Gastroesophageal sphincter (tissue), 4 donors: ENCODE measurements around the gene TSPAN4. TPM values are rescaled to one million over a fixed set of nuclear protein-coding genes. Genes with fewer than 3 reads are reported as not detected.

ENCODE experiments used
- ATAC-seq: fragments of 150-250 bp; one replicate; pipeline ENCODE4 v1.9.1; 2016; ENCODE audit warnings: mild to moderate bottlenecking, moderate library complexity
- H3K27ac ChIP-seq, 4 donors: fragments of 200-600 bp; sonication (generic) in 3 of 4; 1 replicate in 3 of 4; 2 replicates in 1 of 4; pipeline ENCODE4 v1.5.1; 2016 to 2019
- H3K27me3 ChIP-seq: fragments of 200-600 bp; sonication (generic); one replicate; pipeline ENCODE4 v1.5.1; 2019
- H3K36me3 ChIP-seq, 2 donors: fragments of 200-600 bp; sonication (generic); one replicate each; pipeline ENCODE4 v1.5.1; 2019; ENCODE audit warnings: control low read depth in 1 of 2
- H3K4me1 ChIP-seq, 3 donors: fragments of 200-600 bp; sonication (generic); 1 replicate in 2 of 3; 2 replicates in 1 of 3; pipeline ENCODE4 v1.5.1; 2016 to 2019; ENCODE audit warnings: control low read depth in 2 of 3
- H3K4me3 ChIP-seq, 2 donors: fragments of 200-600 bp; sonication (generic); one replicate each; pipeline ENCODE4 v1.5.1; 2019; ENCODE audit warnings: mild to moderate bottlenecking in 1 of 2, moderate library complexity in 1 of 2
- H3K9me3 ChIP-seq, 3 donors: fragments of 200-600 bp; sonication (generic); one replicate each; pipeline ENCODE4 v1.5.1; 2017 to 2019; ENCODE audit warnings: control low read depth in 2 of 3
- CTCF ChIP-seq, 4 experiments: fragments of 200-600 bp in 2 of 4; fragments of 450-650 bp in 2 of 4; sonication (generic) in 1 of 4; IDR thresholded peaks; one replicate each; pipeline ENCODE4 v1.5.1; 2017 to 2019; ENCODE audit warnings: antibody characterized with exemption in 4 of 4, mild to moderate bottlenecking in 2 of 4, moderate library complexity in 2 of 4
- EP300 ChIP-seq: sonication (generic); formaldehyde crosslinking; IDR thresholded peaks from one replicate; pipeline ENCODE4 v1.6.1; 2017; ENCODE audit warnings: antibody characterized with exemption, mild to moderate bottlenecking
- POLR2A ChIP-seq, 2 donors: fragments of 450-650 bp; IDR thresholded peaks; one replicate each; pipeline ENCODE4 v1.6.1; 2017; ENCODE audit warnings: antibody characterized with exemption in 2 of 2, mild to moderate bottlenecking in 2 of 2, moderate library complexity in 1 of 2
- POLR2AphosphoS5 ChIP-seq: sonication (generic); formaldehyde crosslinking; IDR thresholded peaks from one replicate; pipeline ENCODE4 v1.6.1; 2017; ENCODE audit warnings: antibody characterized with exemption
- WGBS, 2 donors: methylation state at CpG; one replicate each; pipeline ENCODE4 v1.1.5; 2018; ENCODE audit warnings: low coverage in 1 of 2; 5-methylcytosine and 5-hydroxymethylcytosine counted together
- total RNA-seq, 4 donors: library from RNA; depleted of rRNA; stranded (reverse); fragments of >200 nt; gene quantifications; one replicate each; pipeline ENCODE4 v1.1.0, GENCODE V29; 2016

TSPAN4 gene
- total RNA-seq, 4 donors from 2014 or later = 66.5 to 115 (median 112) TPM

GRCh38 chr11:804599-804964 is 38.1 kb upstream of the TSPAN4 start:
- H3K4me1 ChIP-seq = peaks cover 0 to 54% (median 24%) of the 10 kb centered on the region in 3 donors
- no peak for ATAC-seq
- no peaks in the 10 kb centered on the region for H3K9me3 ChIP-seq
- peak overlapping the region in 3 of 4 donors; percentile 92 to 98 (median 93) for H3K27ac ChIP-seq
- no peaks in the 10 kb centered on the region for H3K27me3 ChIP-seq
- H3K36me3 ChIP-seq = peaks cover 0 to 42% of the 10 kb centered on the region in 2 donors
- WGBS, 2 donors = 0 to 12% methylated on average over 4 to 9 of the region's 18 CpGs
- peak overlapping the region; percentile 52 to 65 for H3K4me3 ChIP-seq
- TF ChIP-seq POLR2AphosphoS5 = no peak
- no peak for TF ChIP-seq CTCF (IDR thresholded peaks at IDR 0.05)
- no peak for TF ChIP-seq POLR2A (IDR thresholded peaks at IDR 0.05)
- TF ChIP-seq EP300 = no peak

GRCh38 chr11:808427-809286 is 34.0 kb upstream of the TSPAN4 start:
- Histone ChIP-seq H3K4me3 (peak overlapping the region; percentile 58 to 99), H3K27ac (peak overlapping the region; percentile 72 to 98 (median 96)), H3K4me1 (peaks cover 0 to 70% (median 38%) of the 10 kb centered on the region in 3 donors), H3K9me3 (no peaks in the 10 kb centered on the region), H3K36me3 (peaks cover 0 to 28% of the 10 kb centered on the region in 2 donors), H3K27me3 (no peaks in the 10 kb centered on the region)
- ATAC-seq = no peak
- 46 to 80% methylated on average over 1 to 17 of the region's 36 CpGs for WGBS, 2 donors
- TF ChIP-seq POLR2A (IDR thresholded peaks at IDR 0.05) = no peak
- no peak for TF ChIP-seq EP300
- no peak for TF ChIP-seq POLR2AphosphoS5
- no peak for TF ChIP-seq CTCF (IDR thresholded peaks at IDR 0.05)

- H3K27ac ChIP-seq = peak within 1 kb of the TSS; percentile 72 to 98 (median 96)
- H3K9me3 ChIP-seq = no peaks in the 10 kb centered on the region
- H3K4me1 ChIP-seq = peaks cover 0 to 62% (median 32%) of the 10 kb centered on the region in 3 donors
- no peaks in the 10 kb centered on the region for H3K27me3 ChIP-seq
- TF ChIP-seq EP300 (no peak), POLR2A (IDR thresholded peaks at IDR 0.05) (peak; percentile 80 to 91), POLR2AphosphoS5 (peak; percentile 99), CTCF (IDR thresholded peaks at IDR 0.05) (peak in 1 of 4 experiments; percentile 16)
- ATAC-seq = peak; percentile 95
- 0% methylated on average over 5 of the region's 81 CpGs; no CpG with 5 or more reads in 1 of the 2 donors for WGBS, 2 donors
- peak within 1 kb of the TSS; percentile 58 to 99 for H3K4me3 ChIP-seq
- H3K36me3 ChIP-seq = peaks cover 0 to 33% of the 10 kb centered on the region in 2 donors
These were observed 33.2 kb upstream of the TSPAN4 start, which contains the start of gene RPLP2 for GRCh38 chr11:809287-810039. RPLP2 (plus strand) TSS chr11:809967; CDS start chr11:810235, 268 bp downstream.

GRCh38 chr11:810040-810567 is 32.5 kb upstream of the TSPAN4 start:
- WGBS, 2 donors = 0% methylated on average over 2 of the region's 55 CpGs; no CpG with 5 or more reads in 1 of the 2 donors
- no peak for TF ChIP-seq POLR2AphosphoS5
- peak in 3 of 4 experiments; percentile 25 to 41 (median 31) for TF ChIP-seq CTCF (IDR thresholded peaks at IDR 0.05)
- no peak for ATAC-seq

More at GRCh38 chr11:810040-810567, 32.5 kb upstream of the TSPAN4 start:
- peaks cover 0 to 37% of the 10 kb centered on the region in 2 donors for H3K36me3 ChIP-seq
- peak overlapping the region; percentile 58 to 99 for H3K4me3 ChIP-seq
- peak overlapping the region; percentile 72 to 98 (median 96) for H3K27ac ChIP-seq
- H3K9me3 ChIP-seq = no peaks in the 10 kb centered on the region
- H3K4me1 ChIP-seq = peaks cover 0 to 56% (median 27%) of the 10 kb centered on the region in 3 donors
- no peaks in the 10 kb centered on the region for H3K27me3 ChIP-seq
